Vagina (tissue), 2 donors: ENCODE measurements around the gene YPEL1.

Experiments
- POLR2A ChIP-seq, 2 donors: fragments of 450-650 bp; IDR thresholded peaks; one replicate each; pipeline ENCODE4 v1.6.1; 2017; ENCODE audit warnings: antibody characterized with exemption in 2 of 2, mild to moderate bottlenecking in 2 of 2, moderate library complexity in 2 of 2
- POLR2AphosphoS5 ChIP-seq, 2 donors: sonication (generic); formaldehyde crosslinking; IDR thresholded peaks; one replicate each; pipeline ENCODE4 v1.9.0; 2017; ENCODE audit warnings: antibody characterized with exemption in 2 of 2, mild to moderate bottlenecking in 2 of 2, low read depth in 1 of 2; ENCODE audit not compliant: insufficient read depth in 1 of 2
- TF ChIP-seq, protein P1 (sequence below), 3 experiments: fragments of 450-650 bp in 2 of 3; fragments of 200-600 bp in 1 of 3; sonication (generic) in 1 of 3; IDR thresholded peaks; one replicate each; pipeline ENCODE4 v1.5.1; 2017 to 2019; ENCODE audit warnings: antibody characterized with exemption in 3 of 3, mild to moderate bottlenecking in 2 of 3, moderate library complexity in 2 of 3

- TF ChIP-seq POLR2A (IDR thresholded peaks at IDR 0.05) (no peak), POLR2AphosphoS5 (IDR thresholded peaks at IDR 0.05; ENCODE audit: insufficient read depth in 1 of 2, low read depth in 1 of 2) (no peak)
- TF ChIP-seq, protein P1, sequence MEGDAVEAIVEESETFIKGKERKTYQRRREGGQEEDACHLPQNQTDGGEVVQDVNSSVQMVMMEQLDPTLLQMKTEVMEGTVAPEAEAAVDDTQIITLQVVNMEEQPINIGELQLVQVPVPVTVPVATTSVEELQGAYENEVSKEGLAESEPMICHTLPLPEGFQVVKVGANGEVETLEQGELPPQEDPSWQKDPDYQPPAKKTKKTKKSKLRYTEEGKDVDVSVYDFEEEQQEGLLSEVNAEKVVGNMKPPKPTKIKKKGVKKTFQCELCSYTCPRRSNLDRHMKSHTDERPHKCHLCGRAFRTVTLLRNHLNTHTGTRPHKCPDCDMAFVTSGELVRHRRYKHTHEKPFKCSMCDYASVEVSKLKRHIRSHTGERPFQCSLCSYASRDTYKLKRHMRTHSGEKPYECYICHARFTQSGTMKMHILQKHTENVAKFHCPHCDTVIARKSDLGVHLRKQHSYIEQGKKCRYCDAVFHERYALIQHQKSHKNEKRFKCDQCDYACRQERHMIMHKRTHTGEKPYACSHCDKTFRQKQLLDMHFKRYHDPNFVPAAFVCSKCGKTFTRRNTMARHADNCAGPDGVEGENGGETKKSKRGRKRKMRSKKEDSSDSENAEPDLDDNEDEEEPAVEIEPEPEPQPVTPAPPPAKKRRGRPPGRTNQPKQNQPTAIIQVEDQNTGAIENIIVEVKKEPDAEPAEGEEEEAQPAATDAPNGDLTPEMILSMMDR (IDR thresholded peaks at IDR 0.05), result no peak
Measured at GRCh38 chr22:21674638-21675245, 60.9 kb downstream of the YPEL1 start.
